Stimulated activated CD8-positive, alpha-beta memory T cell treated with anti-CD3 and anti-CD28 coated beads, Interleukin-4, amount 100 ng/mL, for 4 hours (primary cell): ENCODE results near the gene KRTAP5-6.

Source experiments
- DNase-seq, 2 donors: peaks; one replicate each; pipeline ENCODE4 v3.0.0-alpha.2; 2020; ENCODE audit warnings: low read depth in 2 of 2, low spot score in 1 of 2

The KRTAP5-6 gene, protein sequence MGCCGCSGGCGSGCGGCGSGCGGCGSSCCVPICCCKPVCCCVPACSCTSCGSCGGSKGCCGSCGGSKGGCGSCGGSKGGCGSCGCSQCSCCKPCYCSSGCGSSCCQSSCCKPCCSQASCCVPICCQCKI

DNA sequence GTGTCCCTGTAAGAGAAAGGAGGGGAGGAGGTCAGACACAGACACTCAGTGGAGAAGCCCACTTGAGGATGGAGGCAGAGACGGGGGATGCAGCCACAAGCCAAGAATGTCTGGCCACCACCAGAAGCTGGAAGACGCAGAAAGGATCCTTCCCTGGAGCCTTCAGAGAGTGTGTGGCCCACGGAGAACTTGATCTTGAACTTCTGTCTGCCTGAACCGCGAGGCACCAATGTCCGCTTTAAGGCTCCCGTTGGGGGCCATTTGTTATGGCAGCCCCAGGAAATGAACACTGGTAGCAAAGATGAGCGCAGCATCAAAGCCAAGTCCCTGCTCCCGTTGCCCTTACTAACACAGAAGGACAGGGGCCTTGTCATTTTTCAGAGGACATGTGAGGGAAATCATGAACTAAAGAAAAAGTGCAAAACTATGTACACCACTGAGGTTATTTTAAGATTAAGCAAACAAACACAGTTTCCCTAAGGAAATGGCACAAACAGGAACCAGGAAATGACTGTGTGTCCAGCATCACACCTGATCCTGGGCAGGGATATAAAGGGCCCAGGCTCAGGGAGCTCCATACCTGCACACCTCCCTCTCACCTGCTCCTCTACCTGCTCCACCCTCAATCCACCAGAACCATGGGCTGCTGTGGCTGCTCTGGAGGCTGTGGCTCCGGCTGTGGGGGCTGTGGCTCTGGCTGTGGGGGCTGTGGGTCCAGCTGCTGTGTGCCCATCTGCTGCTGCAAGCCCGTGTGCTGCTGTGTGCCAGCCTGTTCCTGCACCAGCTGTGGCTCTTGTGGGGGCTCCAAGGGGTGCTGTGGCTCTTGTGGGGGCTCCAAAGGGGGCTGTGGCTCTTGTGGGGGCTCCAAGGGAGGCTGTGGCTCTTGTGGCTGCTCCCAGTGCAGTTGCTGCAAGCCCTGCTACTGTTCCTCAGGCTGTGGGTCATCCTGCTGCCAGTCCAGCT lies at the start of gene KRTAP5-6:
TSS of gene KRTAP5-6 (plus strand) at position 588 of the 963 bp plus-strand sequence. CDS start at position 639, 51 bp downstream.
- no peak for DNase-seq

DNA sequence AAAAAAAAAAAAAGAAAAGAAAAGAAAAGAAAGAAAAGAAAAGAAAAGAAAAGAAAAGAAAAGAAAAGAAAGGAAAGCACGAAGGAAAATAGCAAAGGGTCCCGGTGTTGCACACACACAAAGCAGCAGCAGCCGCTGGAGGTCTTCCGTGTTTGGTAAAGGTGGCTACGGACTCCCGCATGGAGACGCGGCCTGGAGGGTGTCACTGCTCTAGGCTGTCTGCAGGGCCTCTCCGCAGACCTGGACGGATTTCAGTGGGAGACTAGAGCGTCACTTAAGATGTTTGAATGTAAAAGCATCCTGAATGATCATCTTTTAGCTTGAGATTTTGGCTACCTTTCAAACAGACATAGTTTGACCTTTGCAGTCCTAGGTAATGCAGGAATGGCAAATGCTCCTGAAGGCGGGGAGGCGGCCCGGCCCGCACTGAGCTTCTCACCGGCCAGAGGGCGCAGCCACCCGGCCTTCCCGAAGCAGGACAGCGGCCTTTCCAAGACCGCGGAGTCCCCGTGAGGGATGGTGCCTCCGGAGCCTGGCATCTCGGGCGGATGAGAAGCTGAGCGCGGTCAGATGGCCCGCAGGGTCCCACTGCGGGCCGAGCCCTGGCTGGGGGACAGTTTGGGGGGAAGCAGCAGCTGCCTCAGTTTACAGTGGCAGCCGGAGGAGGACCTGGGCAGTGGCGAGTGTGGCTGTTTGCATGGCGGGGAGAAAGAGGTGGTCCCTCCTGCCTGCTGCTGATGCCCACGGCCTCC lies 48.9 kb upstream of the KRTAP5-6 start:
- DNase-seq, result no peak

DNA sequence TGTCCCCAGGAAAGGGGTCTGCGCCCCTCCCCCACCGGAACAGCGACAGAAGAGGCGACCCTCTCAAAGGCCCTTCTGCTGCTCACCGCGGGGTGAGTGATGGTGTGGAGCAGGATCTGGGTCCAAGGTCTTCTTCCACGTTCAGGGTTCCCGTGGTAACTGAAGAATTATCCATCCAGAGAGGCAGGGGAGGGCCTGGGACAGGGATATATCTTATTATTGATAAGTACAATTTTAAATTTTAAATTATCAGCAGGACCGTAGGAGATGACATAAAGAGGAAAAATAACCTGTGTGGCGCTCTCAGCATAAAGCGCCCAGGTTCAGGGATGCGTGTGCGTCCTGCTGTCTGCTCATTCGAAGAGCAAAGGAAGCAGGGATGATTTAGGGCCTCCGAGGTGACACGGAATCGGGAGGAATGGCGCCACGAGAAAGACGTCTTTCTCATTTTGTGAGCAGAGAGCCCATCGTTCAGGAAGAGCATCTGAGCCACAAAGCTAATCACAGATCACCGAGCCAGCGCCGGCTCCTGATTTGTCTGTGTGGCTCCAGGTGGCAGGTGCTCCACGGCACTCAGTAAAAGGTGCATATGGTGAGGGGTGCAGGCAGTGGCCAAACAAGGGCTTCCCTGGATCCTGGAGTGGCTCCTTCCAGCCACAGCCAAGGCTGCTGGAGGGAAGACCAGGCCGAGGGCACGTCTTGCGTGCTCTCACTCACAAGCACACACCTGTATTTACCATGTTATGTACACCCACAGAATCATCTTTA lies 48.2 kb upstream of the KRTAP5-6 start:
- no peak for DNase-seq

DNA sequence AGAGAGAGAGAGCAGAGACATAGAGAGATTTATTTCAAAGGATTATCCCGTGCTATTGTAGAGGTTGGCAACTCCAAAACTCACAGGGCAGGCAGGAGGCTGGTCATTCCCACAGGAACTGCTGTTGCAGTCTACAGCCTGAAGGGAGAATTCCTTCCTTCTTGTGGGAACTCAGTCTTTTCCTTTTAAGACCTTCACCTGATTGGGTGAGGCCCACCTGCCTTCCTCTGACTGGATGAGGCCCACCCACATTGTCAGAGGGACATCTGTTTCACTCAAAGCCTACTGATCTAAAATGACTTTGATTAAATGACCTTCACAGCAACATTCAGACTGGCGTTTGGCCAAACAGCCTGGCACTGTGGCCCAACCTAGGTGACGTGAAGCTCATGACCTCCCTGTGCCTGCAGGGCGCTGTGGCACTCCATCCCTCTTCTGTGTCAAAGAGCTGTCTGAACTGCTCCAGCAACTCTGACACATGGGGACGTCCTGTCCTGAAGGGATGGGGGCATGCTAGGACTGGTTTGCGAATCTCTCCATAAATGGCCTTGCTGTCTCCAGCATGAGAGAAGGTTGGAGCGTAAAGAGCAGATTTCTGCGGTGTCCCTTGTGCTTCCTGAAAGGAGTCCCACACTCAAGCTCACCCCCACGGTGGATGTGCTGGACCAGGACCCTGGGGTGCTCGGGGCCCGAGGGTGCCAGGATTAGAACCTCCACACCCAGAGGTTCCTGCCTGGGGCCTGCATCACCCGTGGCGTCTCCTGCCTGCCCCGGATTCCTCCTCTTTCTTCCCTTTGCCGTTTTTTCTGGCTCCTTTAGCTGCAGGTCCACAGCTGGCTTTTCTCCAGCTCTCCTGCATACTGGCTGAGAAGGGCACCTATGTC lies 46.7 kb upstream of the KRTAP5-6 start:
- DNase-seq, result no peak

DNA sequence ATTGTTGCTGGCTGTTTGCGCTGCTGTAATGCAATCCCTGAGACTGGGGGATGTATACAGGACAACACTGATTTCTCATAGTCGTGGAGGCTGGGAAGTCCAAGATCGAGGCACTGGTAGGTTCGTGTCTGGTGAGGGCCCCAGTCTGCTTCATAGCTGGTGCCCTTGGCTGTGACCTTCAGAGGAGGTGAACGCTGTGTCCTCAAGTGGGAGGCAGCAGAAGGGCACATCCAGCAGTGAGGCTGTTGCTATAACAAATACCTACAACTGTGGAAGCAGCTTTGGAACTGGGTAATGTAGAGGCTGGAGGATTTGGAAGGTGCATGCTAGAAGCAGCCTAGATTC lies 46.1 kb upstream of the KRTAP5-6 start:
- no peak for DNase-seq

DNA sequence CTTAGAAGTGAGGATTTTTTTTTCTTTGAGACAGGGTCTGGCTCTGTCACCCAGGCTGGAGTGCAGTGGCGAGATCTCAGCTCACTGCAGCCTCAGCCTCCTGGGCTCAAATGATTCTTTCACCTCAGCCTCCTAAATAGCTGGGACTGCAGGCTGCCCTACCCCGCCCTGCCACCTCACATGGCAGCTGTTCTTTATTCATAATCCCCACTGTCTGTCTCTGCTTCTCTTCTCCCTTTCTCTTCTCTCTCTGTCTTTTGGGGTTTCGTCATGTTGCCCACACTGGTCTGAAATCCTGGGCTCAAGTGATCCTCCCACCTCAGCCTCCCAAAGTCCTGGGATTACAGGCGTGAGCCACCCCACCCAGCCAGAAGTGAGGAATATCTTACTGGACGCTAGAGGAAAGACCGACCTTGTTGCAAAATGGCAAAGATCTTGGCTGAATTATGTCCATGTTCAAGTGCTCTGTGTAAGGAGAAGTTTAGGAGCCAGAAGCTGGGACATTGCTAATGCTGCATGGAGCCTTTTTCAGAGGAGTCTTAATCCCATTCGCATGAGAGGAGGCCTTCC lies 45.5 kb upstream of the KRTAP5-6 start:
- no peak for DNase-seq

DNA sequence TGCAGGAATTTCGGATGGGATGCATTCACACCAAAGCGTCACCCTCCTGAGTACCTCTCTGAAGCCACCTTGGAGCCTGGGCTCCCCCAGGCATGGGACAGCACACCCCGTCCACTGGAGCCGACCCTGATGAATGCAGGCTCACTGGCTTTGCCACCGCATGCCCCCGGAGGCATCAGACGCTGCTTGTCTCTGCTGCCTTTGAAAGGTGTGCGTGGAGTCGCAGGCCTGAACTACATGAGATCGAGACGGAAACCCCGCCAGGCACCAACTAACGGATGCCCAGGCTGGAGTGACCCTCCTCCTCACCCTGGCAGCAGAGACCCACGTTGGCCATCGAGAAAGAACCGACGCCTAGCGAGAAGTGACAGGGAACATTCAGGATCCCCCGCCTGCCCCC lies 45.0 kb upstream of the KRTAP5-6 start:
- no peak for DNase-seq

DNA sequence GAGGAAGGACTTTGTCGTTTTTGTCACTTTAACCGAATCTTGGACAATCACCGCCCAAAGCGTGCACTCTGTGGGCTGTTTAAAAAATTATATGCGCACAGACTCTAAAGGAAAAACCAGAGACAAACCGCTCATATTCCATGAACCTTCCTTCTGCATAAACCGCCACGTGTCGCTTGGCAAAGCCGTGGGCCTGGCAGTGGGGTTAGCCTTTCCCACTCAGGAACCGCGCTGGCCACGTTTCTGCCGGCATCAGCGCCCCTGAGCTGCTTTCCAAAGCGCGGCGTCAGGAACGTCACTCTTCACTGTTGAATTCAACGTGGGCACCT lies 44.6 kb upstream of the KRTAP5-6 start:
- DNase-seq, result no peak

DNA sequence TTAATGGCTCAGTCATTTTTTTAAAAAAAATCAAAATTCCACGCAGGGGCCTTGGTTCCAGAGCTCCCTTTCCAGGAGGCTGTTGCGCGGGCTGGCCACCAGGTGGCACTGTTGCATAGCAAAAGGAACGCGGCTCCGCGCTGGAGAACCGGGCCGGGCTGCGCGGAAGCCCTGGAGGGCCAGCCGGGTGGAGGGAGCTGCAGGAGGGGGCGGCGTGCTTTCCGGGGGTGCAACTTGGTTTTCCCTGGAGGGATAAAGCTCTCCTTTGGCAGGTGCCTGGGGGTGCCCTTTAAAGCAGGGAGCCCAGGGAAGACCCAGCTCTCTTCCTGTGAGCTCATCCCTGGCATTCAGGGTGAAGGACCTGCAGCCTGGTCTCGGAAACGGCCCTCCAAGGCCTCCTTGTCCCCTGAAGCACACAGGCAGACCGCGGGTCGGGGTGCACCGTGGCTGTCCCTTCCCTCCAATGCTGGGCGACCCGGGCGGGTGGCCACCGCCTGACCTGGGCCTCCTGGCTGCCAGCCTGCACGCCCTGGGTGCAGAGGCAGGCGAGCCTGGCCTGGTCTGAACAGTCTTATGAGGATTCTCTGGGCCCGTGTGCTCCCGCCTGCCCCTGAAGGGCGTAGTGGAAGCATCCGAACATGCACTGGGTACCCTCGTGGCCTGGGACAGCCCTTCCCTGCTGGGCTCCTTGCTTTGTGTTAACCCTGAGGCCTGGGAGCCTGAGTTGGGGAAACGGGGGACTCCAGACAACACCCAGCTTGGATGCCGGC lies 44.0 kb upstream of the KRTAP5-6 start:
- DNase-seq, result peak; percentile 28 to 55

DNA sequence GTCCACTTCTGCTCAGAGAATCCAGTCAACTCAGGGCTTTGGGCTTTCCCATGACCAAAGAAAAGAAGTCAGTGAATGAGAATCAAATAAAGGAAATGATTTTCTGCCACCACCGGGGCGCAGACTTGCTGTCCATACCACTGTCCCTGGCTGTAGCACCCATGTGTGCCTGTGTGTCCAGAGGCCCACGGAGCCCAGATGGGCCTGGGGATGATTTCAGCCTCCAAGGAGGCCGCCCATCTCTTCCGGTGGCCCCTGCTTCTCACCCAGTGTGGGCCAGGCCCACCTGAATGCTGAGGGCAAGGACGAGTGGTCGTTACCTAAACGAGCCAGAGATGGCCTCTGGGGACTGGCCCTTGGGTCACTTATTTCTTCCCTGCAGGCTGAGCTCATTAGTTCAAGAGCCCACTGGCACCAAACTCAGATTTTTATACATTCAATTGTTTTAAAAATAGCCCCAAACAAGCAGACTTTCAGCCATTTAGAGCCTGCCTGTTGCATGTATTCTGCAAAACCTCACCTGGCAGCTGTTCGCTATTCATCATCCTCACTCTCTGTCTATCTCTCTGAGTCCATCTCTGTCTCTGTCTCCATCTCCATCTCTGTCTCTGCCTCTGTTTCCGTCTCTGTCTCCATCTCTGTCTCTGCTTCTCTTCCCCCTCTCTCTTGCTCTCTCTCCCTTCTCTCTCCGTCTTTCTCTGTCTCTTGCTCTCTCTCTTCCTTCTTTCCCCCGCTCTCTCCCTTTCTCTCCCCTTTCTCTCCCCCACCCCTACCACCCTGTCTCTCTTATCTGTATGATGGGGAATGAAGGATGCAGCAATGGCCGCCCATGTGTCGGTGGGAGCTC lies 43.2 kb upstream of the KRTAP5-6 start:
- DNase-seq, result no peak

DNA sequence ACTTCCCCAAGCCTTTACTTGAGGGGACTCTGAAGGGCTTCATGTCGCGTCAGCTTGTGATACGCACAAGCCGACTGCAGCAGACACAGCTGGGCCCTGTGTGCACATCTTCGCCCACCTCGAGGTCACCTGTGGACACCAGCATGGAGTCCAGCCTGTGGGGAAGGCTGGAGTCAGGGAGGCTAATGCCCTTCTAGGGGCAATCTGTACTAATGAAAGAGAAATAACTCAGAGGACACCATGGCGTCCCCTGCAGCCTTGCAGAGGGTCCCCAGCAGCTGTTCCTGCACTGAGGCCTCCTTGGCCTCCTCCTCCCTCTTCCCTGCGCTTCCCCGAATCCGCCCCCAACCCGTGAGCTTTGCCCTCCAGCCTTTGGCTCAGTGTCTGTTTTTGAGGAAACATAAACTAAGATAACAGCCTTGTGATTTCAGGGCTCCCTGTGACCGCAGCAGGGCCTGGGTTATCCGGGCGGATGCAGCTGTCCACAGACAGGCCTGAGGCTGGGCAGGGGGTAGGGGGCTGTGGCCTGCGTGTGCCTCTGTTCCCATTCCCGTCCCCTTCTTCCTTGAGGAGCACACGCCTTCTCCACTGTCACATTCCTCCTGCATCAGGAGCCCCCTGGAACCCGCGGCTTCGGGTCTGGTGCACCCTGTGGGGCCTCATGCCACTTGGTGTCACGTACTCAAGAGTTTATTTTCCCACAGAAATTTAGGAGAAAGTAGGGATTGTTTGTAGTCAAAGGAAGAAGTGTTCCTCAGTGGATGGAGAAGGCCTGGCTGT lies 42.4 kb upstream of the KRTAP5-6 start:
- no peak for DNase-seq

DNA sequence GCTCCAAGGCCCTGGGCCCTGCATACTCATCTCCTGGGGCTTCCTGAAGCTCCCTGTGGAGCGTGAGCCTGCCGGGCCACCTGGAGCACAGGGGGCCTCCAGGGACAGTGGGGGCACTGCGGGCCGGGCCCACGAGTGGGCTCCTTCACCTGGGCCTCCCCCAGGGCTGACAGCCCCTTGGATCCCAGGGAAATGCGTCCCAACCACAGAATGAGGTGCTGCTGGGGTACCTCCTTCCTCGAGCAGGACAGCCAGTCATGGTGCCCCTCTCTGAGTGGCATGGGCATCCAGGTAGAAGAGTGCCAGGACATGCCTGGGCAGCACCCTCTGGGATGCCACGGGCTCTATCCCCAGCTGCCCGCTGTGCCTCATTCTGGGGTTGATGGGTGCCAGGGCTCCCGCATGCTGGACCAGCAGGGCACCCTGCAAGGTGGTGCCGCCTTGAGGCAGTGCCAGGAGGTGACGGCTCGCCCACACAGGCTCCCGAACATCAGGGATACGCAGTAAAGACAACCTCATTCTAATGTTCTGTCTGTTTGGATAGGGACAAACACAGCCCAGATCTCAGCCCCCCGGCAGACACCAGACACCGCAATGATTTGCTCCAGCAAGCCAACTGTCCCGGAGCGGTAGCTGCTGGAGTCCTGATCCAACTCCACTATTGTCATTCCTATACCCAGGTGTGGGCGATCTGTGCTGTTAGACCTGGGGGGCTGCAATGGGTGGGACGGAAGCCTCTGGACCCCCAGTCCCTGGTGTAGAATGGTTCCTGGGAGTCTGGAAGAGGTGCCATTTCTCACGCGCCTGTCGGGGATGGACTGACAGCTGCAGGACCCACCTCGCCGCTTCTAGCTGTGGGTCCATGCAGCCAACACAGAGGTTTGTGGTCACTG lies 41.6 kb upstream of the KRTAP5-6 start:
- no peak for DNase-seq

DNA sequence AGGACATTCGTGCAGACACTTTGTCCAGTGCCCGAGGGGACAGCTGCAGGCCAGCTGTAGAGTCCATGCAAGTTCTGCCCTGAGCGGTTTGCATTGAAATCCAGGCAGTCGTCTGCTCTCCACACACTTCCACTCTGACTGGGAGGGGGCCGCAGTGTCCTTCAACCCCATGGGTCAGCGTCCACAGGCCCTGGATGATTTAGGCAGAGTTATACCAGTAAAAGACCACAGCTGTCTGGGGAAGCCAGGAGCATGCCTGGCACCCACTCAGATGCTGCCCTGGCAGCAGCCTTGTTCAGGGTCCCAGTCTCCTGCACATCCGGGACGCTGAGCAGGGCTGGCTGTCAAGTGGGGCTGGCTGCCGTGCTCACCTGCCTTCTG lies 40.9 kb upstream of the KRTAP5-6 start:
- DNase-seq, result no peak

DNA sequence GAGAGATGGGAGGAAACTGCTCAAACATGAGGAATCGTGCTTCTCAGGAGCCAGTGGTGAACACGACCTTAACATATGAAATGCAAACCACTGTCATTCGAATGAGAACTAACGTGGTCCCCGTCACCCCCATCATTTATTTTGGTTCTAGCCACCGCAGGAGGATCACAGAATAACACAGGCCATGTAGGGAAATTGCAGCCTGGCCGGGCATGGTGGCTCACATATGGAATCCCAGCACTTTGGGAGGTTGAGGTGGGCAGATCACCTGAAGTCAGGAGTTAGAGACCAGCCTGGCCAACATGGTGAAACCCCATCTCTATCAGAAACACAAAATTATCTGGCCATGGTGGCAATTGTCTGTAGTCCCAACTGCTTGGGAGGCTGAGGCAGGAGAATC lies 40.3 kb upstream of the KRTAP5-6 start:
- no peak for DNase-seq

DNA sequence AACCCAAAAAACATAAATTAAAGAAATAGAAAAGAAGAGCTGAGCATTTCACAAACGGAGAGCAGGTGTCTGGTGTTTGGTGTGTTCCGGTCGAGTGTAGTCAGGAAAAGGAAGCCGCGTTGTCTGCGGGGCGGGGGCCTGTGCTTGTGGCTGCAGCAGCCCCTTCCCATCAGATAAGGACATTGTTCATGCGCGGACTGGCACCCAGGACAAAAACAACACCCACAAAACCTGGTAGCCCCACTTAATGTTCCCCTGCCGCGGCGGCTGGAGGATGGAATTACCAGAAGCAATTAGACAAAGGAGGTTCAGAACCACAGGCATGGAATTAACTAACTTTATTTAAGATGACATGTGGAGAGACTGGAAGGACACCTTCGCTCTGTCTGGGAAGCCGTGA lies 37.5 kb upstream of the KRTAP5-6 start:
- DNase-seq, result no peak

DNA sequence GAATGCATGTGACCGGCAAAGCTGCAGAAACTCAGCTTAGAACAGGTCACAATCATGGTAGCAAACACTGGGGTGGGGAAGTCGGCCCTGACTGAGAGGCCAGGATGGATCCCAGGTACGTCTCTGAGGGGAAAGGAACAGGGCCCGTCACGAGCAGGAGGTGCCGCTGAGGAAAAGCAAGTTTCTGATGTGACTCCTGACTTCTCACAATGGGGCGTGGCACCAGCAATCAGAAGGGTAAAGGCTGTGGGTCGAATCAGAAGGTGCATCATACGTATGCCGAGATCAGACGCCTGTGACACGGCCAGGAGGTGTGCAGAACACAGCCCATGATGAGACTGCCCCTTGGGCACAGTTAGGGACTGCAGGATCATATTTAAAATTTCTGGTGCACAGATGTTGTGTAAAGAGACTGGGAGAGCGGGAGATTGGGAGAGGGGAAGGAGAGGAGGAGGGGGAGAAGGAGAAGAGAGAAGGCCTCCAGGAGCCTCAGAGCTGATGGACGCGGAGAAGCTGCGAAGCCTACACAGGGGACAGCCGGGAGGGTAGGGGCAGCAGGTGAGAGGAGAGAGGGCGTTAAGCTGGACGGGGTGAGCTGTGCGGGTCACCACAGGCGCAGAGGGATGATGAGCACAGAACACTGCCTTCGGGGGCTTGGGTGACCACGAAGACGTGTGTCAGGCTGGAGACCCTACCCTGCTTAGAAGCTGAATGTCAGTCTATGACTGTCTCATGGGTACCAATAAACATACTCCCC lies 36.7 kb upstream of the KRTAP5-6 start:
- no peak for DNase-seq
